ENCODE results near the gene RAB36. TPM values are rescaled to one million over a fixed set of nuclear protein-coding genes. Genes with fewer than 3 reads are reported as not detected.

Gene RAB36
- total and polyA plus RNA-seq, 4 donors, result 0.22 to 0.56 (median 0.37) TPM

- Histone ChIP-seq H3K9me3 (ENCODE audit: control insufficient read depth in 4 of 4, low read length in 3 of 4) (no peaks in the 10 kb centered on the region), H3K9ac (ENCODE audit: low read depth in 1 of 2, low read length in 2 of 2) (no peak overlapping the region), H3K4me1 (ENCODE audit: control insufficient read depth in 4 of 4, insufficient read depth in 4 of 4, low read length in 3 of 4) (no peaks in the 10 kb centered on the region), H3K36me3 (ENCODE audit: control insufficient read depth in 4 of 4, insufficient read depth in 3 of 4, low read depth in 1 of 4, low read length in 3 of 4) (no peaks in the 10 kb centered on the region), H3K4me3 (ENCODE audit: low read depth in 1 of 3, low read length in 3 of 3) (no peak overlapping the region), H3K27ac (ENCODE audit: low read depth in 1 of 2, low read length in 2 of 2) (no peak overlapping the region), H3K27me3 (ENCODE audit: control insufficient read depth in 4 of 4, insufficient read depth in 4 of 4, low read length in 3 of 4) (no peaks in the 10 kb centered on the region)
- WGBS, result 75% methylated on average over 28 of the region's 28 CpGs
- TF ChIP-seq RAD21 (IDR thresholded peaks at IDR 0.05) (no peak), FOXA1 (IDR thresholded peaks at IDR 0.05) (no peak), YY1 (IDR thresholded peaks at IDR 0.05) (no peak), HNF4G (IDR thresholded peaks at IDR 0.05) (no peak), MAX (IDR thresholded peaks at IDR 0.05) (no peak), HNF4A (conservative IDR thresholded peaks at IDR 0.05) (no peak), SP1 (IDR thresholded peaks at IDR 0.05) (no peak), CTCF (IDR thresholded peaks at IDR 0.05; ENCODE audit: low read depth, low read length, missing input control) (no peak), JUND (IDR thresholded peaks at IDR 0.05) (no peak), NR2F2 (IDR thresholded peaks at IDR 0.05) (no peak), EGR1 (IDR thresholded peaks at IDR 0.05; ENCODE audit: low read depth in 2 of 2) (no peak)
- TF ChIP-seq, protein P1, sequence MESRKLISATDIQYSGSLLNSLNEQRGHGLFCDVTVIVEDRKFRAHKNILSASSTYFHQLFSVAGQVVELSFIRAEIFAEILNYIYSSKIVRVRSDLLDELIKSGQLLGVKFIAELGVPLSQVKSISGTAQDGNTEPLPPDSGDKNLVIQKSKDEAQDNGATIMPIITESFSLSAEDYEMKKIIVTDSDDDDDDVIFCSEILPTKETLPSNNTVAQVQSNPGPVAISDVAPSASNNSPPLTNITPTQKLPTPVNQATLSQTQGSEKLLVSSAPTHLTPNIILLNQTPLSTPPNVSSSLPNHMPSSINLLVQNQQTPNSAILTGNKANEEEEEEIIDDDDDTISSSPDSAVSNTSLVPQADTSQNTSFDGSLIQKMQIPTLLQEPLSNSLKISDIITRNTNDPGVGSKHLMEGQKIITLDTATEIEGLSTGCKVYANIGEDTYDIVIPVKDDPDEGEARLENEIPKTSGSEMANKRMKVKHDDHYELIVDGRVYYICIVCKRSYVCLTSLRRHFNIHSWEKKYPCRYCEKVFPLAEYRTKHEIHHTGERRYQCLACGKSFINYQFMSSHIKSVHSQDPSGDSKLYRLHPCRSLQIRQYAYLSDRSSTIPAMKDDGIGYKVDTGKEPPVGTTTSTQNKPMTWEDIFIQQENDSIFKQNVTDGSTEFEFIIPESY (IDR thresholded peaks at IDR 0.05), result no peak
- no peak for DNase-seq (ENCODE audit: low spot score)
These were observed 46.4 kb upstream of the RAB36 start for GRCh38 chr22:23098718-23099530.

DNA sequence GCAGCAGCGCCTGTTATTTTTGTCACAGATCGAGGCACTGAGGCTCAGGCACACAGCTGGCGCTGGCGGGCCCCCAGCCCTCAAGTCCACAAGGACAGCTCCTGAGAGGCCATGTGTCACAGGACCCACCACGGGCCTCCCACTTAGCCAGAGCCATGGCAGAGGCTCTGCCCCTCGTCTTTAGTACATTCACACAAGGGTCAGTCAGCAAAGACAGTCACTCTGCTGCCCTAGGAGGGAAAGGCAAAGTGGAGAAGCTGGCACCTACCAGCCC lies 45.8 kb upstream of the RAB36 start:
- TF ChIP-seq JUND (IDR thresholded peaks at IDR 0.05) (no peak), MAX (IDR thresholded peaks at IDR 0.05) (no peak)
- no peak overlapping the region for H3K9ac ChIP-seq (ENCODE audit: low read depth in 1 of 2, low read length in 2 of 2)
- H3K9me3 ChIP-seq (ENCODE audit: control insufficient read depth in 4 of 4, low read length in 3 of 4), result no peaks in the 10 kb centered on the region
- H3K27ac ChIP-seq (ENCODE audit: low read depth in 1 of 2, low read length in 2 of 2), result no peak overlapping the region
- no peaks in the 10 kb centered on the region for H3K36me3 ChIP-seq (ENCODE audit: control insufficient read depth in 4 of 4, insufficient read depth in 3 of 4, low read depth in 1 of 4, low read length in 3 of 4)
- WGBS, result 90% methylated on average over 6 of the region's 6 CpGs
- no peaks in the 10 kb centered on the region for H3K27me3 ChIP-seq (ENCODE audit: control insufficient read depth in 4 of 4, insufficient read depth in 4 of 4, low read length in 3 of 4)
- no peaks in the 10 kb centered on the region for H3K4me1 ChIP-seq (ENCODE audit: control insufficient read depth in 4 of 4, insufficient read depth in 4 of 4, low read length in 3 of 4)
- no peak for DNase-seq (ENCODE audit: low spot score)
- H3K4me3 ChIP-seq (ENCODE audit: low read depth in 1 of 3, low read length in 3 of 3), result no peak overlapping the region

DNA sequence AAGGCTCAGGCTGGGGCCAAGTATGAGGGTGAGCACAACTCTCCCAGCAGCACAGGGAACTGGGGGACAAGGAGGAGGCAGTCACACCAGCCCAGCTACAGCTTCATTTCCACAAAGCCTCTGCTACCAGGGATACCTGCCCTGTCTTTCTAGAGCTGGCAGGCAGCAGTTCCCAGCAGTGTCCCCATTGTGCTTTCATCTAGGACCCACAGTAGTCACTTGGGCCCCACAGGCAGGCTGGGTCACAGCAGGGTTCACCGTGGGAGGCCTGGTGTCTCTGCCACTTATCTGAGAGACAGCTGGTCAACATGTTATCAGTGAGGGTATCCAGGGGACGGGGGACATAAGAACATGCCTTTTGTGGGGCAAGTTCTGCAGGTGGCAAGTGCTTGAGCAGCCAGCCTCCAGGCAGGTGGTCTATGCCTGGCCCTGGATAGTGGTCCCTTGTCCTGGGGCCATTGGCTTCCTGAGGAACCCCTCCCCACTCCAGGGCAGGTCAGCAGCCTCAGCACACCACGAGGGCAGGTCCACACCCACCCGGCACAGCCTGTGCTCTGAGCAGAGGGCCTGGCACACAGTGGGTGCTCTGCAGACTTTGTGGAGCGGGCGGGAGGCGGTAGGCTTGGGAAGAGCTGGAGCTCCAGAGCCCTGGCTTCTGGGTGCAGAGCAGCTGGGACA lies 45.0 kb upstream of the RAB36 start:
- no peak overlapping the region for H3K9ac ChIP-seq (ENCODE audit: low read depth in 1 of 2, low read length in 2 of 2)
- TF ChIP-seq TAF1 (conservative IDR thresholded peaks at IDR 0.05), result no peak
- no peak for TF ChIP-seq CTCF (IDR thresholded peaks at IDR 0.05; ENCODE audit: low read depth, low read length, missing input control)
- no peak for TF ChIP-seq NR2F2 (IDR thresholded peaks at IDR 0.05)
- no peak for TF ChIP-seq EGR1 (IDR thresholded peaks at IDR 0.05; ENCODE audit: low read depth in 2 of 2)
- TF ChIP-seq ATF3 (IDR thresholded peaks at IDR 0.05), result no peak
- TF ChIP-seq REST (IDR thresholded peaks at IDR 0.05), result no peak
- TF ChIP-seq GABPA (IDR thresholded peaks at IDR 0.05 in 1 of 2, conservative IDR thresholded peaks at IDR 0.05 in 1 of 2), result no peak

More for the DNA sequence above, 45.0 kb upstream of the RAB36 start:
- WGBS, result 92% methylated on average over 7 of the region's 7 CpGs
- H3K36me3 ChIP-seq (ENCODE audit: control insufficient read depth in 4 of 4, insufficient read depth in 3 of 4, low read depth in 1 of 4, low read length in 3 of 4), result no peaks in the 10 kb centered on the region
- DNase-seq (ENCODE audit: low spot score), result no peak
- H3K4me1 ChIP-seq (ENCODE audit: control insufficient read depth in 4 of 4, insufficient read depth in 4 of 4, low read length in 3 of 4), result no peaks in the 10 kb centered on the region
- no peak overlapping the region for H3K4me3 ChIP-seq (ENCODE audit: low read depth in 1 of 3, low read length in 3 of 3)
- H3K9me3 ChIP-seq (ENCODE audit: control insufficient read depth in 4 of 4, low read length in 3 of 4), result no peaks in the 10 kb centered on the region
- no peak overlapping the region for H3K27ac ChIP-seq (ENCODE audit: low read depth in 1 of 2, low read length in 2 of 2)
- no peaks in the 10 kb centered on the region for H3K27me3 ChIP-seq (ENCODE audit: control insufficient read depth in 4 of 4, insufficient read depth in 4 of 4, low read length in 3 of 4)

Measured in liver (tissue), 9 donors.